Activated T-cell treated with anti-CD3 and anti-CD28 coated beads, Interleukin-2, amount 50 U/mL, for 4 hours (primary cell): Measurements from ENCODE around the gene TAF4. TPM values are rescaled to one million over a fixed set of nuclear protein-coding genes. Genes with fewer than 3 reads are reported as not detected.
"Not testable (repeated sequence)": the region's sequence is repeated elsewhere in the genome, so short reads cannot be mapped to it uniquely, and the experiment has no call there.

ENCODE experiments used
- ATAC-seq, 2 donors: fragments of 200-7000 bp; cut with Tn5 transposase; one replicate each; pipeline ENCODE4 v1.10.0; 2021
- DNase-seq: peaks from one replicate; pipeline ENCODE4 v3.0.0-alpha.2; 2020
- H3K27me3 Mint-ChIP-seq: one replicate; pipeline ENCODE4 v1.8.0; 2021; ENCODE audit warnings: low read depth, mixed read lengths
- H3K36me3 Mint-ChIP-seq: one replicate; pipeline ENCODE4 v1.8.0; 2022; ENCODE audit warnings: mixed read lengths; ENCODE audit not compliant: insufficient read depth
- H3K4me1 Mint-ChIP-seq: one replicate; pipeline ENCODE4 v1.8.0; 2021; ENCODE audit warnings: low read depth, mixed read lengths
- H3K4me3 Mint-ChIP-seq: one replicate; pipeline ENCODE4 v1.8.0; 2021; ENCODE audit warnings: mild to moderate bottlenecking, moderate library complexity, mixed read lengths
- H3K9me3 Mint-ChIP-seq: one replicate; pipeline ENCODE4 v1.8.0; 2021; ENCODE audit warnings: mixed read lengths
- total RNA-seq, 3 donors: library from RNA; stranded (reverse); gene quantifications; one replicate each; pipeline ENCODE4 v1.2.1, GENCODE V29; 2021

The TAF4 gene
- total RNA-seq, 3 donors from 2014 or later, result 26.4 to 31.1 (median 27.0) TPM

DNA sequence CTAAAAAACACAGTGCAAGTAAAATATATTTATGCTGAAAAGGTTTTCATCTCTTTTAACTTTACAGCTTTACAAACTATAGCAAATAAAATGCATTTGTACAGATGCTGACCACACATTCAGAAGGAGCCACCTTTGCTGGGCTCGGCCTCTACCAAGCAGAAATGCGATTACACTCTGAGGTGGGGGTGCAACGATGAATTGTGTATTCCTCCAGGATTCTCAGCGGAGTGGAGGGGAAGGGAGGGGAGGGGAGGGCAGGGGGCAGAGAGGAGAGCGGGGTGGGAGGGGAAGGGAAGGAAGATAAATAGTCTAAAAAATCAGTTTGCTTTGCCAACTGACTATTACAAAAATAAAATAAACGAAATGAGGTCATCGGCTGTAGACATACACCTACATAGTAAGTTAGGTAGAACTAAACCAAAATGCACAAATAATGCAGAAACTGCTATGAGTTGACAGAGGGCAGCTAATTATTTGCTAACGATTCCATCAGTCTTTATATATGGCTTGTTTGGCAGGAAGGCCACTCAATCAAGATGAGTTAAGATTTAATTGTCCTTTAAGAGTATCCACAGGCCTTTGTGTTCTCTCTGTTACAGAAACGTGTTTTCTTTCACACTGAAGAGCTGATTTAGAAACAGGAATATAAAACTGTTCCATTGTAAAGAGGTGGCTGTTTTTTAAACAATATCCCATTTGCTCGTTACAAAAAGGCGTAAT lies 90.1 kb downstream of the TAF4 start:
- ATAC-seq (no peak), DNase-seq (no peak)
- no peaks in the 10 kb centered on the region for H3K4me1 Mint-ChIP-seq
- peaks cover 38% of the 10 kb centered on the region for H3K36me3 Mint-ChIP-seq
- H3K9me3 Mint-ChIP-seq, result no peaks in the 10 kb centered on the region
- H3K4me3 Mint-ChIP-seq, result no peak overlapping the region
- H3K27me3 Mint-ChIP-seq, result no peaks in the 10 kb centered on the region

DNA sequence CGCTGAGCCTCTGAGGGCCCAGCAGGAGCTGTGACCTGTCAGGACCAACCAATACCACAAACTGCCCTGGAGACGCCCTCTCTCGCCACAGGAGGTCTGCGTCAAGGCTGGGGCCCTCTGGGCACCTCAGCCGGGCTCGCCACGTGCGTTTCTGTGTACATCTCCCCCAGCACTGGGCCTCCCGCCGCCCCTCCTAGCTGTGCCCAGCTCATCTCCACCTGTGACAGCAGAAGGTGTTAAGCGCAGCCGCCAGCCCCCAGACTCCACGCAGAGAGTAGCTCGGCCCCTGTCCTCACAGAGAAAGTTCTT lies 91.4 kb downstream of the TAF4 start:
- ATAC-seq (no peak), DNase-seq (no peak)
- Mint-ChIP-seq H3K4me1 (no peaks in the 10 kb centered on the region), H3K36me3 (peaks cover 40% of the 10 kb centered on the region), H3K4me3 (no peak overlapping the region), H3K9me3 (no peaks in the 10 kb centered on the region), H3K27me3 (no peaks in the 10 kb centered on the region)

GRCh38 chr20:61973515-61974356 lies 91.9 kb downstream of the TAF4 start:
- no peaks in the 10 kb centered on the region for H3K9me3 Mint-ChIP-seq
- no peaks in the 10 kb centered on the region for H3K4me1 Mint-ChIP-seq
- H3K36me3 Mint-ChIP-seq, result peaks cover 38% of the 10 kb centered on the region
- no peaks in the 10 kb centered on the region for H3K27me3 Mint-ChIP-seq
- no peak overlapping the region for H3K4me3 Mint-ChIP-seq
- ATAC-seq (no peak), DNase-seq (no peak)

DNA sequence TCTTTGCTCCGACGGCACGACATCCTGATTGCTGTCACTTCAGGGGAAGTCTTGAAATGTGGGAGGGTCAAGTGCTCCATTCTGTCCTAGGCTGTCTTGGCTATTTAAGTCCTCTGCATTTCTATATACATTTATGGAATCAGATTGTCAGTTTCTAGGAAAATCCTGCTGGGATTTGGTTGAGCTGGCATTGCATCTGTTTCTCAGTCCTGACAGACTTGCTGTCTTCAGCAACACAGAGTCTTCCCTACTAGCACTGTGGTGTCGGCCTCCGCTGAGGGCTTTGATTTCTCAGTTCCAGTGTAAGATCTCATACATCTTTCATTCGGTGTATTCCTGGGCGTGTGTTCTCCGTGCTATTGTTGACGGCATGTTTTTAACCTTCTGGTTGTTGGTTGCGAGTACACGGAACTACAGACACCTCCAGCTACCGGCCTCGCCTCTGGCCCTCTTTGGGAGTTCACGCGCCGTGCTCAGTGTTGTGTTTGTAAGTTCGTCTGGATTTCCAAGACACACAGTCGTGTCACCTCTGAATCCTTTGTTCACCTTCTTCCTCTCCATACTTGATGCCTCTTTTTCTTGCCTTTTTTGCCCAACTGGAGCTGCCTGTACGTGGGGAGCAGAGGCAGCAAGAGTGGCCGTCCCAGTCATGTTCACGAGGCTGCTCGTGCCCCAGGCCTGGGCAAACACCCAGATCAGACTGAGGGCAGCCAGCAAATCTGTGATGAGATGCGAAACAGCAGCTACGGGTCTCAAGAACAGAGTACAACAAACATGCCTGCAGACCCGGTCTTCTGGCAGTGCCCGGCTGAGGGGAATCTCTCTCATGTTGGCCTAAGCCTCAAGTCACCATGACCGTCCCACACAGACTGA lies 92.8 kb downstream of the TAF4 start:
- H3K9me3 Mint-ChIP-seq, result no peaks in the 10 kb centered on the region
- no peak for DNase-seq
- H3K4me1 Mint-ChIP-seq, result no peaks in the 10 kb centered on the region
- H3K4me3 Mint-ChIP-seq, result no peak overlapping the region
- peaks cover 7% of the 10 kb centered on the region for H3K27me3 Mint-ChIP-seq
- no peak for ATAC-seq
- H3K36me3 Mint-ChIP-seq, result peaks cover 37% of the 10 kb centered on the region

- not testable (repeated sequence) for ATAC-seq, H3K27me3 Mint-ChIP-seq, DNase-seq, H3K4me3 Mint-ChIP-seq, H3K4me1 Mint-ChIP-seq, H3K9me3 Mint-ChIP-seq
- H3K36me3 Mint-ChIP-seq, result peaks cover 34% of the 10 kb centered on the region
These were observed 94.1 kb downstream of the TAF4 start for GRCh38 chr20:61971595-61971994.

DNA sequence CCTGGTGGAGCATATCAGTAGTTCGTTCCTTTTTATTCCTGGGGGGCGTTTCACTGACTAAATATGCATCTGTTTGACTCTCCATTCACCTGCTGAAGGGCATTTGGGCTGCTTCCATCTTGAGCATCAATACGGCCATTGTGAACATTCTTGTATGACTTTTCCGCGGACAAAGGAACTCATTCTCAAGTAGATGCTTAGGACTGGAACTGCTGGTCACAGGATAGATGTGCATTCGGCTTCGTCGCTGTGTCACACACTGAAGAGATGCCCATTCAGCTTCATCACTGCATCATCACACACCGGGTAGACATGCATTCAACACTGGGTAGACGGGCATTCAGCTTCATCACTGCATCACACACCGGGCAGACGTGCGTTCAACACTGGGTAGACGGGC lies 95.3 kb downstream of the TAF4 start:
- Mint-ChIP-seq H3K36me3 (peaks cover 27% of the 10 kb centered on the region), H3K27me3 (peaks cover 13% of the 10 kb centered on the region)

GRCh38 chr20:61969806-61970205 lies 95.9 kb downstream of the TAF4 start:
- H3K9me3 Mint-ChIP-seq, result no peaks in the 10 kb centered on the region
- peaks cover 26% of the 10 kb centered on the region for H3K36me3 Mint-ChIP-seq
- no peak for DNase-seq
- no peaks in the 10 kb centered on the region for H3K4me1 Mint-ChIP-seq
- peaks cover 17% of the 10 kb centered on the region for H3K27me3 Mint-ChIP-seq
- no peak for ATAC-seq
- H3K4me3 Mint-ChIP-seq, result no peak overlapping the region

More for the DNA sequence above, 95.3 kb downstream of the TAF4 start:
- H3K4me3 Mint-ChIP-seq, result no peak overlapping the region
- H3K9me3 Mint-ChIP-seq, result no peaks in the 10 kb centered on the region
- H3K4me1 Mint-ChIP-seq, result no peaks in the 10 kb centered on the region
- DNase-seq (no peak), ATAC-seq (no peak)

- DNase-seq (no peak), ATAC-seq (no peak)
- Mint-ChIP-seq H3K4me1 (no peaks in the 10 kb centered on the region), H3K36me3 (peaks cover 21% of the 10 kb centered on the region), H3K27me3 (peaks cover 19% of the 10 kb centered on the region), H3K9me3 (no peaks in the 10 kb centered on the region), H3K4me3 (no peak overlapping the region)
These were observed 96.7 kb downstream of the TAF4 start for GRCh38 chr20:61968932-61969331.

DNA sequence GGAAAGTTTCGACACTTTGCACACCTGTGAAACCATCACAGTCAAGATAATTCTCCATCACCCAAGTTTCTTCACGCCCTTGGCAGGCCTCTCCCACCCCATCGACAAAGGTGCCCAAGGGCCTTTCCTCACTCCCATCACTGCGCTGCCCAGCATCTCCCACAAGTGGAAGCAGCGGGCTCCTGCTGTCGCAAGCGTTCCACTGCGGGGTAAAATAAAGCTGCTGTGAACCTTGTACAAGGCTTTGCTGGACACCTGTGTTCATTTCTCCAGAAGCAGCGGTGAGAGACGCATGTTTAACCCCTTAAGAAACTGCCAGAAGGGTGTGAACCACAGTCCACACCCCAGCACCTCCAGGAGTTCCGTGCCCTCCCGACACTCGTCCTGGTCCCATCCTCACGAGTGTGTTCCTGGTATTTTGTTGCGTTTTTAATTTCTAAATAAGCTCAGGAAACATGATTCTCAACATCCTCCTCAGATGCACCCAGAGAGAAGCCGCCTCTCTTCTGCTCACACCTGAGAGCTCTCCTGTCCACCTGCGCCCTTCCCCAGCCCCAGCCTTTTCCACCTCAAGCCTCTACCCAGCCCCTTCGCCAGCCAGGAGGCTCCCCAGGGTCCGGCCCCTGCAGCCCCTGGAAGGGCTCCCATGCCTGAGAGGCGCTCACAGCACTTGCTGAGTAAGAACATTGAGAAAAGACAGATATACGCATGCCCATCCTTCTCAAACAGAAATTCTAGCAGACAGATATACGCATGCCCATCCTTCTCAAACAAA lies 97.5 kb downstream of the TAF4 start:
- H3K9me3 Mint-ChIP-seq, result no peaks in the 10 kb centered on the region
- H3K27me3 Mint-ChIP-seq, result peaks cover 23% of the 10 kb centered on the region
- peaks cover 15% of the 10 kb centered on the region for H3K36me3 Mint-ChIP-seq
- DNase-seq (no peak), ATAC-seq (no peak)
- no peak overlapping the region for H3K4me3 Mint-ChIP-seq
- no peaks in the 10 kb centered on the region for H3K4me1 Mint-ChIP-seq

GRCh38 chr20:61967300-61967699 lies 98.4 kb downstream of the TAF4 start:
- no peaks in the 10 kb centered on the region for H3K4me1 Mint-ChIP-seq
- ATAC-seq (no peak), DNase-seq (no peak)
- H3K9me3 Mint-ChIP-seq, result no peaks in the 10 kb centered on the region
- H3K36me3 Mint-ChIP-seq, result peaks cover 6% of the 10 kb centered on the region
- H3K4me3 Mint-ChIP-seq, result no peak overlapping the region
- H3K27me3 Mint-ChIP-seq, result peaks cover 23% of the 10 kb centered on the region

GRCh38 chr20:61966492-61967244 lies 99.0 kb downstream of the TAF4 start:
- no peaks in the 10 kb centered on the region for H3K4me1 Mint-ChIP-seq
- H3K9me3 Mint-ChIP-seq, result no peaks in the 10 kb centered on the region
- H3K36me3 Mint-ChIP-seq, result peaks cover 3% of the 10 kb centered on the region
- peaks cover 23% of the 10 kb centered on the region for H3K27me3 Mint-ChIP-seq
- no peak for ATAC-seq
- DNase-seq, result no peak
- no peak overlapping the region for H3K4me3 Mint-ChIP-seq

DNA sequence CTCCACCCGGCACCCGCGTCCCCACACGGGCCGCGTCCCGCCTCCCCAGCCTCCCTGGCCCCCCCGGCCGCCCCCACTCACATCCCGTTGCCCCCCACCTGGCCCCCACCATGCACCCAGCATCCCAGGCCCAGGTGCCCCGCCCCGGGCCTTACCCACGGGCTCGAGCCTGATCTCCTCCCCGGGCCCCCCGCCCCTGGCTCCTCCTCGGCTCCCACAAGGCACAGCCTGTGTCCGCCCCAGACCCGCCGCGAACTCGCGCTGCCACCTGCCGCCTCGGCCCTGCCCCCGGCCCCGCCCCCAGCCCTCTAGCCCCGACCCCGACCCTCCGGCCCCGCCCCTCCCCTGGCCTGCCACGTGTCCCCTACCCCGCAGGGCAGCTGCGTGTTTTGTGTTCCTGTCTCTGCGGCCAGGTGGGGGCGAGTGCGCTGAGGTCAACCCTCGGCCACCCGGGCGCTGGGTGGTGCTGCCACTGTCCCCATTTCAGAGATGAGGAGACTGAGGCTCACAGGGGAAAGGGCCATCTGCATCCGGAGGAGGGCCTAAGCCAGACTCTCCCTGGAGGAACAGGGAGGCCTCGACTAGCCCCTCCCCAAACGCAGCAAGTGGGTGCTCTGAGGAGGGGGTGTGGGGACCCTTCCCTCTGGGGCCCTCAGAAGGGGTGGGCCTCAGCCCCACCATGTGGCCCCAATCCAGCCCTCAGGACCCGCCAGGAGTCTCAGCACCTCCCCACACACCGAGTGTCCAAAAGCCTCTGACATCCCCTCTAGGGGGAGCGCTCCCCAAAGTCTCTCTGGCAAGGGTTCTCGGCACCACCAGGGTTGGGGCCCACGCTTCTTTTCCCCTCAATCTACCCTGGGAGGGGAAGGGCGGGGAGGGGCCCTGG lies 99.8 kb downstream of the TAF4 start:
- H3K27me3 Mint-ChIP-seq, result peaks cover 23% of the 10 kb centered on the region
- DNase-seq, result no peak
- H3K9me3 Mint-ChIP-seq, result no peaks in the 10 kb centered on the region
- no peaks in the 10 kb centered on the region for H3K4me1 Mint-ChIP-seq
- no peak for ATAC-seq
- no peak overlapping the region for H3K4me3 Mint-ChIP-seq
- H3K36me3 Mint-ChIP-seq, result peaks cover 3% of the 10 kb centered on the region
